ENCODE measurements around the gene SDHAF2.

DNA sequence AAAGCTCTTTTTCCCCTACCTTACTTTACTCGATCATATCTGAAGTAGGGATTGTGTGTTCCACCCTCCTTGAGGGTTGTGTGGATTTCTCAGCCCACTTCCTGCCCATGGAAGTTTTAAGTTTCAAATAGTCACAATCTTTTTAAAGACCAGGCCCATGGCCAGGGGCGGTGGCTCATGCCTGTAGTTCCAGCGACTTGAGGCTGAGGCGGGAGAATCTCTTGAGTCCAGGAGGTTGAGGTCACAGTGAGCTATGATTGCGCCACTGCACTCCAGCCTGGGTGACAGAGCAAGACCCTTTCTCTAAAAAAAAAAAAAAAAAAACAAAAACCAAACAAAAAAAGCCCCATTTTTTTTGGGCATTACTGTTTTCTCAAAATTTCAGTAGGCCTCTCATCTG lies 42.4 kb downstream of the SDHAF2 start:
- TF ChIP-seq POLR2A (IDR thresholded peaks at IDR 0.05): no peak
- TF ChIP-seq, protein P1, sequence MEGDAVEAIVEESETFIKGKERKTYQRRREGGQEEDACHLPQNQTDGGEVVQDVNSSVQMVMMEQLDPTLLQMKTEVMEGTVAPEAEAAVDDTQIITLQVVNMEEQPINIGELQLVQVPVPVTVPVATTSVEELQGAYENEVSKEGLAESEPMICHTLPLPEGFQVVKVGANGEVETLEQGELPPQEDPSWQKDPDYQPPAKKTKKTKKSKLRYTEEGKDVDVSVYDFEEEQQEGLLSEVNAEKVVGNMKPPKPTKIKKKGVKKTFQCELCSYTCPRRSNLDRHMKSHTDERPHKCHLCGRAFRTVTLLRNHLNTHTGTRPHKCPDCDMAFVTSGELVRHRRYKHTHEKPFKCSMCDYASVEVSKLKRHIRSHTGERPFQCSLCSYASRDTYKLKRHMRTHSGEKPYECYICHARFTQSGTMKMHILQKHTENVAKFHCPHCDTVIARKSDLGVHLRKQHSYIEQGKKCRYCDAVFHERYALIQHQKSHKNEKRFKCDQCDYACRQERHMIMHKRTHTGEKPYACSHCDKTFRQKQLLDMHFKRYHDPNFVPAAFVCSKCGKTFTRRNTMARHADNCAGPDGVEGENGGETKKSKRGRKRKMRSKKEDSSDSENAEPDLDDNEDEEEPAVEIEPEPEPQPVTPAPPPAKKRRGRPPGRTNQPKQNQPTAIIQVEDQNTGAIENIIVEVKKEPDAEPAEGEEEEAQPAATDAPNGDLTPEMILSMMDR (IDR thresholded peaks at IDR 0.05): no peak

Measured in heart left ventricle (tissue), 13 donors.